Activated T-cell treated with anti-CD3 and anti-CD28 coated beads, Interleukin-2, amount 50 U/mL, for 24 hours (primary cell): Measurements from ENCODE around the gene GDPD4.

Experiments
- DNase-seq: peaks from one replicate; pipeline ENCODE4 v3.0.0-alpha.2; 2020
- H3K27ac Mint-ChIP-seq: 2 replicates; pipeline ENCODE4 v1.8.0; 2020; ENCODE audit warnings: mild to moderate bottlenecking, mixed read lengths
- H3K27me3 Mint-ChIP-seq: 2 replicates; pipeline ENCODE4 v1.8.0; 2020; ENCODE audit warnings: mixed read lengths
- H3K36me3 Mint-ChIP-seq: 2 replicates; pipeline ENCODE4 v1.8.0; 2020; ENCODE audit warnings: low read depth, mixed read lengths
- H3K4me1 Mint-ChIP-seq: 2 replicates; pipeline ENCODE4 v1.8.0; 2020; ENCODE audit warnings: low read depth, mixed read lengths
- H3K4me3 Mint-ChIP-seq: 2 replicates; pipeline ENCODE4 v1.8.0; 2020; ENCODE audit warnings: mild to moderate bottlenecking, moderate library complexity, mixed read lengths
- H3K9me3 Mint-ChIP-seq: 2 replicates; pipeline ENCODE4 v1.8.0; 2020; ENCODE audit warnings: mixed read lengths

Gene GDPD4

GRCh38 chr11:77200351-77201268 is 100.9 kb downstream of the GDPD4 start:
- H3K27me3 Mint-ChIP-seq: no peaks in the 10 kb centered on the region

GRCh38 chr11:77199137-77199745 is 102.2 kb downstream of the GDPD4 start:
- no peak overlapping the region for H3K4me3 Mint-ChIP-seq
- H3K27ac Mint-ChIP-seq: no peak overlapping the region
- no peaks in the 10 kb centered on the region for H3K9me3 Mint-ChIP-seq
- H3K4me1 Mint-ChIP-seq: no peaks in the 10 kb centered on the region
- no peak for DNase-seq
- no peaks in the 10 kb centered on the region for H3K36me3 Mint-ChIP-seq
- H3K27me3 Mint-ChIP-seq: no peaks in the 10 kb centered on the region

More at GRCh38 chr11:77200351-77201268, 100.9 kb downstream of the GDPD4 start:
- no peak overlapping the region for H3K27ac Mint-ChIP-seq
- H3K36me3 Mint-ChIP-seq: no peaks in the 10 kb centered on the region
- no peaks in the 10 kb centered on the region for H3K4me1 Mint-ChIP-seq
- no peak overlapping the region for H3K4me3 Mint-ChIP-seq
- H3K9me3 Mint-ChIP-seq: no peaks in the 10 kb centered on the region
- no peak for DNase-seq

GRCh38 chr11:77198440-77198849 is 103.0 kb downstream of the GDPD4 start:
- Mint-ChIP-seq H3K36me3 (no peaks in the 10 kb centered on the region), H3K27me3 (no peaks in the 10 kb centered on the region), H3K4me3 (no peak overlapping the region), H3K9me3 (no peaks in the 10 kb centered on the region), H3K4me1 (no peaks in the 10 kb centered on the region), H3K27ac (no peak overlapping the region)
- peak; percentile 35 for DNase-seq

- Mint-ChIP-seq H3K9me3 (no peaks in the 10 kb centered on the region), H3K27ac (no peak overlapping the region), H3K36me3 (no peaks in the 10 kb centered on the region), H3K4me3 (no peak overlapping the region), H3K27me3 (no peaks in the 10 kb centered on the region), H3K4me1 (no peaks in the 10 kb centered on the region)
- DNase-seq: peak; percentile 9
These were observed 103.7 kb downstream of the GDPD4 start for GRCh38 chr11:77197626-77198320.

GRCh38 chr11:77196961-77197360 is 104.5 kb downstream of the GDPD4 start:
- no peak overlapping the region for H3K27ac Mint-ChIP-seq
- no peaks in the 10 kb centered on the region for H3K9me3 Mint-ChIP-seq
- H3K4me1 Mint-ChIP-seq: no peaks in the 10 kb centered on the region
- no peak for DNase-seq
- H3K36me3 Mint-ChIP-seq: no peaks in the 10 kb centered on the region
- no peaks in the 10 kb centered on the region for H3K27me3 Mint-ChIP-seq
- no peak overlapping the region for H3K4me3 Mint-ChIP-seq

GRCh38 chr11:77195071-77195755 is 106.3 kb downstream of the GDPD4 start:
- Mint-ChIP-seq H3K36me3 (no peaks in the 10 kb centered on the region), H3K9me3 (no peaks in the 10 kb centered on the region), H3K27ac (no peak overlapping the region), H3K27me3 (no peaks in the 10 kb centered on the region), H3K4me3 (no peak overlapping the region), H3K4me1 (no peaks in the 10 kb centered on the region)
- no peak for DNase-seq

- H3K4me3 Mint-ChIP-seq: no peak overlapping the region
- no peaks in the 10 kb centered on the region for H3K27me3 Mint-ChIP-seq
- H3K36me3 Mint-ChIP-seq: no peaks in the 10 kb centered on the region
- no peak overlapping the region for H3K27ac Mint-ChIP-seq
- H3K9me3 Mint-ChIP-seq: no peaks in the 10 kb centered on the region
- no peak for DNase-seq
- H3K4me1 Mint-ChIP-seq: no peaks in the 10 kb centered on the region
These were observed 107.3 kb downstream of the GDPD4 start for GRCh38 chr11:77193911-77194830.

GRCh38 chr11:77193167-77193566 is 108.3 kb downstream of the GDPD4 start:
- Mint-ChIP-seq H3K9me3 (no peaks in the 10 kb centered on the region), H3K27me3 (no peaks in the 10 kb centered on the region), H3K4me3 (no peak overlapping the region), H3K27ac (no peak overlapping the region), H3K4me1 (no peaks in the 10 kb centered on the region), H3K36me3 (no peaks in the 10 kb centered on the region)
- DNase-seq: no peak

- no peaks in the 10 kb centered on the region for H3K9me3 Mint-ChIP-seq
- no peaks in the 10 kb centered on the region for H3K4me1 Mint-ChIP-seq
- H3K27me3 Mint-ChIP-seq: no peaks in the 10 kb centered on the region
- no peaks in the 10 kb centered on the region for H3K36me3 Mint-ChIP-seq
- no peak overlapping the region for H3K27ac Mint-ChIP-seq
- no peak overlapping the region for H3K4me3 Mint-ChIP-seq
- DNase-seq: peak; percentile 65
These were observed 109.5 kb downstream of the GDPD4 start for GRCh38 chr11:77191823-77192495.

- H3K4me1 Mint-ChIP-seq: peaks cover 2% of the 10 kb centered on the region
- no peak overlapping the region for H3K4me3 Mint-ChIP-seq
- H3K27ac Mint-ChIP-seq: no peak overlapping the region
- no peaks in the 10 kb centered on the region for H3K36me3 Mint-ChIP-seq
- H3K9me3 Mint-ChIP-seq: no peaks in the 10 kb centered on the region
- DNase-seq: no peak
- H3K27me3 Mint-ChIP-seq: no peaks in the 10 kb centered on the region
These were observed 110.1 kb downstream of the GDPD4 start for GRCh38 chr11:77191429-77191822.

GRCh38 chr11:77190331-77191075 is 111.0 kb downstream of the GDPD4 start:
- no peaks in the 10 kb centered on the region for H3K9me3 Mint-ChIP-seq
- H3K4me1 Mint-ChIP-seq: peaks cover 2% of the 10 kb centered on the region
- H3K27ac Mint-ChIP-seq: no peak overlapping the region
- no peaks in the 10 kb centered on the region for H3K27me3 Mint-ChIP-seq
- no peaks in the 10 kb centered on the region for H3K36me3 Mint-ChIP-seq
- DNase-seq: no peak
- no peak overlapping the region for H3K4me3 Mint-ChIP-seq

- no peak overlapping the region for H3K27ac Mint-ChIP-seq
These were observed 111.8 kb downstream of the GDPD4 start for GRCh38 chr11:77189588-77190210.

More at GRCh38 chr11:77189588-77190210, 111.8 kb downstream of the GDPD4 start:
- no peak for DNase-seq
- Mint-ChIP-seq H3K27me3 (no peaks in the 10 kb centered on the region), H3K4me1 (peaks cover 2% of the 10 kb centered on the region), H3K9me3 (no peaks in the 10 kb centered on the region), H3K36me3 (no peaks in the 10 kb centered on the region), H3K4me3 (no peak overlapping the region)
